ENCODE data around the gene MGME1.

DNA sequence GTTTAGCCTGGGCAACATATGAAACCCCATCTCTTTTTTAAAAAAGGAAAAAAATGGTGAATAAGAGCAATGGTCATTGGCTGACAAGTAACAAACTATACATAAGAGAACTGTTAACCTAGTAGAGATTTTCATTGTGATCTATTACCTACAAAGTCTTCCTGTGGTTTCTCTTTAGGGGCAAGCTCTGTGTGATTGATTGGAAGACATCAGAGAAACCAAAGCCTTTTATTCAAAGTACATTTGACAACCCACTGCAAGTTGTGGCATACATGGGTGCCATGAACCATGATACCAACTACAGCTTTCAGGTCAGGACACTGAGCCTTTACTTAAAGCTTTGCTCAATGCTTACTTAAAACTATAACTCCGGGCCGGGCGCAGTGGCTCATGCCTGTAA, 19.2 kb downstream of the MGME1 start:
- TF ChIP-seq POLR2AphosphoS5 (IDR thresholded peaks at IDR 0.05; ENCODE audit: low read depth, low read length): no peak
- no peak for TF ChIP-seq TAF1 (IDR thresholded peaks at IDR 0.05; ENCODE audit: borderline replicate concordance, insufficient read depth, low read length)
- TF ChIP-seq FOXP2 (optimal IDR thresholded peaks at IDR 0.05; ENCODE audit: borderline replicate concordance, extremely low read depth, extremely low read length, insufficient read depth): no peak
- TF ChIP-seq, protein P1, sequence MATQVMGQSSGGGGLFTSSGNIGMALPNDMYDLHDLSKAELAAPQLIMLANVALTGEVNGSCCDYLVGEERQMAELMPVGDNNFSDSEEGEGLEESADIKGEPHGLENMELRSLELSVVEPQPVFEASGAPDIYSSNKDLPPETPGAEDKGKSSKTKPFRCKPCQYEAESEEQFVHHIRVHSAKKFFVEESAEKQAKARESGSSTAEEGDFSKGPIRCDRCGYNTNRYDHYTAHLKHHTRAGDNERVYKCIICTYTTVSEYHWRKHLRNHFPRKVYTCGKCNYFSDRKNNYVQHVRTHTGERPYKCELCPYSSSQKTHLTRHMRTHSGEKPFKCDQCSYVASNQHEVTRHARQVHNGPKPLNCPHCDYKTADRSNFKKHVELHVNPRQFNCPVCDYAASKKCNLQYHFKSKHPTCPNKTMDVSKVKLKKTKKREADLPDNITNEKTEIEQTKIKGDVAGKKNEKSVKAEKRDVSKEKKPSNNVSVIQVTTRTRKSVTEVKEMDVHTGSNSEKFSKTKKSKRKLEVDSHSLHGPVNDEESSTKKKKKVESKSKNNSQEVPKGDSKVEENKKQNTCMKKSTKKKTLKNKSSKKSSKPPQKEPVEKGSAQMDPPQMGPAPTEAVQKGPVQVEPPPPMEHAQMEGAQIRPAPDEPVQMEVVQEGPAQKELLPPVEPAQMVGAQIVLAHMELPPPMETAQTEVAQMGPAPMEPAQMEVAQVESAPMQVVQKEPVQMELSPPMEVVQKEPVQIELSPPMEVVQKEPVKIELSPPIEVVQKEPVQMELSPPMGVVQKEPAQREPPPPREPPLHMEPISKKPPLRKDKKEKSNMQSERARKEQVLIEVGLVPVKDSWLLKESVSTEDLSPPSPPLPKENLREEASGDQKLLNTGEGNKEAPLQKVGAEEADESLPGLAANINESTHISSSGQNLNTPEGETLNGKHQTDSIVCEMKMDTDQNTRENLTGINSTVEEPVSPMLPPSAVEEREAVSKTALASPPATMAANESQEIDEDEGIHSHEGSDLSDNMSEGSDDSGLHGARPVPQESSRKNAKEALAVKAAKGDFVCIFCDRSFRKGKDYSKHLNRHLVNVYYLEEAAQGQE (IDR thresholded peaks at IDR 0.05; ENCODE audit: insufficient read depth in 1 of 2, low read depth in 2 of 2, low read length in 2 of 2): no peak

Data from PFSK-1 (cell line).